Endothelial cell of umbilical vein (primary cell): ENCODE data around the gene PTPRD. TPM values are rescaled to one million over a fixed set of nuclear protein-coding genes. Genes with fewer than 3 reads are reported as not detected.

Experiments used
- BruUV-seq: library from RNA; stranded (reverse); fragments of 400-500 nt; replicated peaks from 2 replicates; lab custom pipeline; 2021; lab: Mats Ljungman, UMichigan
- CTCF ChIA-PET: fragments of 300-600, 350-600 bp; sonication (Branson Sonifier 250); formaldehyde crosslinking; loops from one replicate; lab custom pipeline; 2021; ENCODE audit warnings: antibody characterized with exemption, inconsistent platforms; lab: Charles Lee
- POLR2A ChIA-PET: fragments of 300-600, 350-600 bp; sonication (Branson Sonifier 250); formaldehyde crosslinking; loops from one replicate; lab custom pipeline; 2021; ENCODE audit warnings: antibody characterized with exemption, inconsistent platforms; lab: Charles Lee
- DNase-seq: peaks from one replicate; pipeline ENCODE4 v3.0.0-alpha.2; 2011; ENCODE audit warnings: low read depth, low spot score
- FAIRE-seq: peaks from 2 replicates; lab custom pipeline; 2011; peaks lifted over from hg19 to GRCh38; lab: Jason Lieb, UNC
- H2AFZ ChIP-seq: 2 replicates; pipeline ENCODE4 v1.6.0; 2012; ENCODE audit warnings: low read depth, low read length, control low read depth, inconsistent platforms
- H3K27ac ChIP-seq: 2 replicates; pipeline ENCODE4 v1.5.1; 2011; ENCODE audit warnings: low read depth, mild to moderate bottlenecking, control low read depth, low read length, moderate library complexity; ENCODE audit not compliant: insufficient read depth
- H3K27me3 ChIP-seq, 2 experiments: 2 replicates each; pipeline versions ENCODE4 v1.6.0 to v1.6.1; 2011; ENCODE audit warnings: low read length in 2 of 2, mixed read lengths in 1 of 2; ENCODE audit not compliant: control insufficient read depth in 2 of 2, insufficient read depth in 2 of 2
- H3K36me3 ChIP-seq, 2 experiments: 2 replicates in 1 of 2; 3 replicates in 1 of 2; pipeline ENCODE4 v1.5.1; 2011; ENCODE audit warnings: low read length in 2 of 2, mild to moderate bottlenecking in 1 of 2, moderate library complexity in 1 of 2; ENCODE audit not compliant: control insufficient read depth in 2 of 2, insufficient read depth in 2 of 2; ENCODE audit errors: extremely low read depth in 1 of 2
- H3K4me1 ChIP-seq: 3 replicates; pipeline ENCODE4 v1.5.1; 2011; ENCODE audit warnings: mild to moderate bottlenecking, low read length; ENCODE audit not compliant: control insufficient read depth, insufficient read depth; ENCODE audit errors: extremely low read depth
- H3K4me2 ChIP-seq: 2 replicates; pipeline ENCODE4 v1.6.1; 2011; ENCODE audit warnings: low read length, control low read depth, mixed read lengths; ENCODE audit not compliant: insufficient read depth
- H3K4me3 ChIP-seq, 3 experiments: fragments of 200-600 bp in 1 of 3; sonication (generic), shearing (Covaris generic) in 1 of 3; replicated peaks in 1 of 3; 2 replicates each; pipeline ENCODE4 v1.5.1; 2011 to 2016; ENCODE audit warnings: control low read depth in 3 of 3, low read length in 3 of 3, mild to moderate bottlenecking in 2 of 3, inconsistent platforms in 1 of 3, low read depth in 1 of 3, moderate library complexity in 1 of 3; ENCODE audit not compliant: insufficient read depth in 1 of 3
- H3K79me2 ChIP-seq: 2 replicates; pipeline ENCODE4 v1.6.0; 2012; ENCODE audit warnings: low read length, inconsistent platforms; ENCODE audit not compliant: control insufficient read depth, insufficient read depth
- H3K9ac ChIP-seq: replicated peaks from 2 replicates; pipeline ENCODE3; 2011; ENCODE audit warnings: low read length, control low read depth; ENCODE audit not compliant: insufficient read depth; ENCODE audit errors: extremely low read depth
- H3K9me1 ChIP-seq: replicated peaks from 3 replicates; pipeline ENCODE4 v1.6.0; 2011; ENCODE audit warnings: mild to moderate bottlenecking, low read length; ENCODE audit not compliant: control insufficient read depth, insufficient read depth; ENCODE audit errors: extremely low read depth
- H3K9me3 ChIP-seq: replicated peaks from 2 replicates; pipeline ENCODE4 v1.5.1; 2012; ENCODE audit warnings: low read length, inconsistent platforms; ENCODE audit not compliant: control insufficient read depth, insufficient read depth
- H4K20me1 ChIP-seq: replicated peaks from 2 replicates; pipeline ENCODE3; 2011; ENCODE audit warnings: mild to moderate bottlenecking, low read length; ENCODE audit not compliant: control insufficient read depth, insufficient read depth; ENCODE audit errors: extremely low read depth
- EZH2 ChIP-seq: IDR thresholded peaks from 2 replicates; pipeline ENCODE4 v1.6.1; 2012; ENCODE audit warnings: borderline replicate concordance, low read depth, mild to moderate bottlenecking, moderate library complexity, low read length, inconsistent platforms; ENCODE audit not compliant: severe bottlenecking
- FOS ChIP-seq: IDR thresholded peaks from 2 replicates; pipeline ENCODE4 v1.6.1; 2011; ENCODE audit warnings: mild to moderate bottlenecking, low read length, moderate library complexity, borderline replicate concordance; ENCODE audit not compliant: insufficient read depth
- GATA2 ChIP-seq: IDR thresholded peaks from 2 replicates; pipeline ENCODE4 v1.7.0; 2011; ENCODE audit warnings: low read depth, mild to moderate bottlenecking, moderate library complexity, mixed read lengths, low read length; ENCODE audit not compliant: insufficient read length, insufficient read depth
- JUN ChIP-seq: IDR thresholded peaks from 2 replicates; pipeline ENCODE4 v1.6.1; 2011; ENCODE audit warnings: borderline replicate concordance, low read depth; ENCODE audit not compliant: insufficient read length, insufficient read depth
- MYC ChIP-seq: IDR thresholded peaks from one replicate; pipeline ENCODE4 v1.6.1; 2011; ENCODE audit warnings: mild to moderate bottlenecking, low read depth, low read length
- POLR2A ChIP-seq: IDR thresholded peaks from 2 replicates; pipeline ENCODE4 v1.6.1; 2012; ENCODE audit warnings: low read depth, mild to moderate bottlenecking, control low read depth, low read length
- POLR2AphosphoS5 ChIP-seq: IDR thresholded peaks from 2 replicates; pipeline ENCODE4 v1.6.1; 2012; ENCODE audit warnings: low read depth, mild to moderate bottlenecking, control low read depth, low read length, moderate library complexity; ENCODE audit not compliant: insufficient read depth
- dilution Hi-C: fragments of 300-500 bp; cut with MboI; formaldehyde crosslinking; loops from one replicate; pipeline ENCODE4 v1.15.0; 2019; ENCODE audit warnings: low sequenced_read_pairs; ENCODE audit not compliant: extremely low pct_ligation_motif_present
- intact Hi-C: fragments of 100-400 bp; cut with micrococcal nuclease; formaldehyde crosslinking; loops from one replicate; pipeline ENCODE4 v1.10.0; 2022
- polyA plus RNA-seq, 4 experiments: library from polyadenylated mRNA; depleted of rRNA in 3 of 4; stranded (reverse) in 3 of 4; unstranded in 1 of 4; fragments of >200 nt; gene quantifications; 2 replicates each; pipeline versions ENCODE4 v1.2.1 to v1.2.3, GENCODE V29; 2011 to 2012; ENCODE audit warnings: missing spikeins in 1 of 4
- total RNA-seq: library from RNA; stranded (reverse); gene quantifications from 2 replicates; pipeline ENCODE4 v1.2.3, GENCODE V29; 2021
- TF ChIP-seq, protein P1 (sequence below): IDR thresholded peaks from 2 replicates; pipeline ENCODE4 v1.6.1; 2011; ENCODE audit not compliant: insufficient read depth, insufficient read length
- TF ChIP-seq, protein P2 (sequence below), 2 donors: IDR thresholded peaks; 1 replicate in 1 of 2; 2 replicates in 1 of 2; pipeline ENCODE4 v1.5.1; 2011; ENCODE audit warnings: low read length in 2 of 2, mild to moderate bottlenecking in 2 of 2, moderate library complexity in 2 of 2, control low read depth in 1 of 2, inconsistent platforms in 1 of 2, low read depth in 1 of 2; ENCODE audit not compliant: insufficient read depth in 1 of 2; ENCODE audit errors: extremely low read depth in 1 of 2

Gene PTPRD
- total and polyA plus RNA-seq, 2 donors (not counting 3 experiments of a cell fraction or from before 2014, with no cell fraction given), result 5.5 to 5.7 TPM

GRCh38 chr9:8571643-8572042 is 2041.2 kb downstream of the PTPRD start:
- H3K4me2 ChIP-seq, result no peak overlapping the region
- no peaks in the 10 kb centered on the region for H4K20me1 ChIP-seq
- H3K27ac ChIP-seq, result no peak overlapping the region
- CTCF ChIA-PET, result no interaction called here
- H3K4me1 ChIP-seq, result no peaks in the 10 kb centered on the region
- dilution Hi-C loops, result no loop called here
- H2AFZ ChIP-seq, result no peak overlapping the region
- H3K4me3 ChIP-seq, result no peak overlapping the region
- H3K9ac ChIP-seq, result no peak overlapping the region
- H3K9me3 ChIP-seq, result no peaks in the 10 kb centered on the region
- H3K36me3 ChIP-seq, result no peaks in the 10 kb centered on the region
- FAIRE-seq (no peak), DNase-seq (no peak)
- no peaks in the 10 kb centered on the region for H3K79me2 ChIP-seq
- no peaks in the 10 kb centered on the region for H3K27me3 ChIP-seq
- intact Hi-C loops, result no loop called here
- POLR2A ChIA-PET, result no interaction called here
- BruUV-seq, result no TSS peak
- TF ChIP-seq POLR2A (no peak), MYC (no peak), GATA2 (no peak)
- no peaks in the 10 kb centered on the region for H3K9me1 ChIP-seq

DNA sequence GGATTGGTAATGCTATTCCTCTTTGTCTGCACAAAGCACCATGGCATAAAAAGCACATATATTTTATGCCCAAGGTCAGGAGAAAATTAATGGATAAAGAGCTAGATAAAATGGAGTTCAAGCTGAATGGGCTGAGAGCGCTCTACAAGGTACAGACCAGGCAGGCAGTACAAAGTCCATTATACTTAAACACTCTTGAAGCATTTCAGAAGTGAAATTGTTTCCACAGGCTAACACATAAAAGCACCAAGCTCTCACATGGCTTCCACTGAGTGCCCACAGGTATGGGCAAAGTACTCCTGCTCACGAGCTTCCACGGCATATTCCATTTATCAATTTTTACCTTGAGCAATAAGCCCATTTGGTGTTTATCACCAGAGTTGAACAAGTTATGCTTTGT is 2042.0 kb downstream of the PTPRD start:
- H3K36me3 ChIP-seq, result no peaks in the 10 kb centered on the region
- dilution Hi-C loops (no loop called here), intact Hi-C loops (no loop called here)
- no peak overlapping the region for H3K4me3 ChIP-seq
- no peaks in the 10 kb centered on the region for H3K4me1 ChIP-seq
- no peaks in the 10 kb centered on the region for H4K20me1 ChIP-seq
- no peak overlapping the region for H3K27ac ChIP-seq
- FAIRE-seq (no peak), DNase-seq (no peak)
- POLR2A ChIA-PET, result no interaction called here
- TF ChIP-seq POLR2A, result no peak
- TF ChIP-seq POLR2AphosphoS5, result no peak
- TF ChIP-seq MYC, result no peak
- TF ChIP-seq, protein P1, sequence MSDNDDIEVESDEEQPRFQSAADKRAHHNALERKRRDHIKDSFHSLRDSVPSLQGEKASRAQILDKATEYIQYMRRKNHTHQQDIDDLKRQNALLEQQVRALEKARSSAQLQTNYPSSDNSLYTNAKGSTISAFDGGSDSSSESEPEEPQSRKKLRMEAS, result no peak
- TF ChIP-seq FOS, result no peak
- TF ChIP-seq, protein P2, sequence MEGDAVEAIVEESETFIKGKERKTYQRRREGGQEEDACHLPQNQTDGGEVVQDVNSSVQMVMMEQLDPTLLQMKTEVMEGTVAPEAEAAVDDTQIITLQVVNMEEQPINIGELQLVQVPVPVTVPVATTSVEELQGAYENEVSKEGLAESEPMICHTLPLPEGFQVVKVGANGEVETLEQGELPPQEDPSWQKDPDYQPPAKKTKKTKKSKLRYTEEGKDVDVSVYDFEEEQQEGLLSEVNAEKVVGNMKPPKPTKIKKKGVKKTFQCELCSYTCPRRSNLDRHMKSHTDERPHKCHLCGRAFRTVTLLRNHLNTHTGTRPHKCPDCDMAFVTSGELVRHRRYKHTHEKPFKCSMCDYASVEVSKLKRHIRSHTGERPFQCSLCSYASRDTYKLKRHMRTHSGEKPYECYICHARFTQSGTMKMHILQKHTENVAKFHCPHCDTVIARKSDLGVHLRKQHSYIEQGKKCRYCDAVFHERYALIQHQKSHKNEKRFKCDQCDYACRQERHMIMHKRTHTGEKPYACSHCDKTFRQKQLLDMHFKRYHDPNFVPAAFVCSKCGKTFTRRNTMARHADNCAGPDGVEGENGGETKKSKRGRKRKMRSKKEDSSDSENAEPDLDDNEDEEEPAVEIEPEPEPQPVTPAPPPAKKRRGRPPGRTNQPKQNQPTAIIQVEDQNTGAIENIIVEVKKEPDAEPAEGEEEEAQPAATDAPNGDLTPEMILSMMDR (IDR thresholded peaks at IDR 0.05; ENCODE audit: extremely low read depth in 1 of 2, insufficient read depth in 1 of 2, low read depth in 1 of 2, low read length in 2 of 2), result no peak
- TF ChIP-seq GATA2, result no peak
- TF ChIP-seq JUN, result no peak
- no peak for TF ChIP-seq EZH2
- H2AFZ ChIP-seq, result no peak overlapping the region
- no peak overlapping the region for H3K9ac ChIP-seq
- H3K4me2 ChIP-seq, result no peak overlapping the region
- no peaks in the 10 kb centered on the region for H3K27me3 ChIP-seq
- H3K9me3 ChIP-seq, result no peaks in the 10 kb centered on the region
- H3K79me2 ChIP-seq, result no peaks in the 10 kb centered on the region
- BruUV-seq, result no TSS peak
- CTCF ChIA-PET, result interaction anchor here (1.1 kb wide), 1 partner anchor 324 kb away, joined by 3 read pairs; no protein-coding TSS in a partner anchor
- no peaks in the 10 kb centered on the region for H3K9me1 ChIP-seq
